Esophagus muscularis mucosa (tissue), 4 donors: ENCODE measurements around the gene MEG3. TPM values are rescaled to one million over a fixed set of nuclear protein-coding genes. Genes with fewer than 3 reads are reported as not detected.

ENCODE experiments used
- DNase-seq: peaks from one replicate; pipeline ENCODE4 v3.0.0-alpha.2; 2017; ENCODE audit errors: extremely low spot score
- H3K27ac ChIP-seq, 4 donors: fragments of 200-600 bp; sonication (generic); replicated peaks in 1 of 4; 1 replicate in 3 of 4; 2 replicates in 1 of 4; pipeline ENCODE4 v1.5.1; 2016 to 2019; ENCODE audit warnings: mild to moderate bottlenecking in 1 of 4
- H3K27me3 ChIP-seq, 4 donors: fragments of 200-600 bp; sonication (generic); one replicate each; pipeline versions ENCODE4 v1.5.1 to v1.6.0; 2016 to 2019
- H3K36me3 ChIP-seq, 4 donors: fragments of 200-600 bp; sonication (generic); one replicate each; pipeline ENCODE4 v1.5.1; 2016 to 2019
- H3K4me1 ChIP-seq, 4 donors: fragments of 200-600 bp; sonication (generic); one replicate each; pipeline ENCODE4 v1.5.1; 2016 to 2019
- H3K4me3 ChIP-seq, 4 donors: fragments of 200-600 bp; sonication (generic); 1 replicate in 2 of 4; 2 replicates in 2 of 4; pipeline ENCODE4 v1.5.1; 2016 to 2019; ENCODE audit warnings: mild to moderate bottlenecking in 4 of 4, moderate library complexity in 1 of 4
- H3K9me3 ChIP-seq, 4 donors: fragments of 200-600 bp; sonication (generic); 1 replicate in 3 of 4; 2 replicates in 1 of 4; pipeline ENCODE4 v1.5.1; 2016 to 2019
- CTCF ChIP-seq, 3 experiments: fragments of 200-600 bp in 2 of 3; fragments of 450-650 bp in 1 of 3; sonication (generic) in 2 of 3; IDR thresholded peaks; one replicate each; pipeline ENCODE4 v1.5.1; 2017 to 2019; ENCODE audit warnings: antibody characterized with exemption in 3 of 3, mild to moderate bottlenecking in 2 of 3, moderate library complexity in 1 of 3
- EP300 ChIP-seq: sonication (generic); formaldehyde crosslinking; IDR thresholded peaks from one replicate; pipeline ENCODE4 v1.6.1; 2017; ENCODE audit warnings: antibody characterized with exemption
- POLR2A ChIP-seq: fragments of 450-650 bp; IDR thresholded peaks from one replicate; pipeline ENCODE4 v1.6.1; 2017; ENCODE audit warnings: antibody characterized with exemption, moderate library complexity, mild to moderate bottlenecking, low read depth
- POLR2AphosphoS5 ChIP-seq, 2 donors: sonication (generic); formaldehyde crosslinking; IDR thresholded peaks; one replicate each; pipeline ENCODE4 v1.6.1; 2017; ENCODE audit warnings: antibody characterized with exemption in 2 of 2
- WGBS: methylation state at CpG from one replicate; pipeline ENCODE4 v1.1.5; 2018; 5-methylcytosine and 5-hydroxymethylcytosine counted together
- intact Hi-C: fragments of 100-400 bp; cut with DNase I; formaldehyde crosslinking; loops from one replicate; pipeline ENCODE4 v1.15.1; 2023
- total RNA-seq, 4 donors: library from RNA; depleted of rRNA; stranded (reverse); fragments of >200 nt; gene quantifications; one replicate each; pipeline versions ENCODE4 v1.1.0 to v1.2.1, GENCODE V29; 2016

Gene MEG3
- total RNA-seq, 4 donors from 2014 or later = 9.4 to 53.2 (median 22.1) TPM

GRCh38 chr14:100802179-100802578 lies 23.7 kb upstream of the MEG3 start:
- H3K36me3 ChIP-seq = no peaks in the 10 kb centered on the region
- H3K4me3 ChIP-seq = no peak overlapping the region
- H3K9me3 ChIP-seq = no peaks in the 10 kb centered on the region
- no peaks in the 10 kb centered on the region for H3K4me1 ChIP-seq
- no peak overlapping the region for H3K27ac ChIP-seq
- TF ChIP-seq CTCF (IDR thresholded peaks at IDR 0.05) (no peak), POLR2AphosphoS5 (IDR thresholded peaks at IDR 0.05) (no peak), POLR2A (no peak), EP300 (no peak)
- no peak for DNase-seq
- peaks cover 0 to 25% (median 0%) of the 10 kb centered on the region in 4 donors for H3K27me3 ChIP-seq
- 90% methylated on average over 7 of the region's 7 CpGs for WGBS
- intact Hi-C loops = no loop called here

GRCh38 chr14:100802766-100803165 lies 23.2 kb upstream of the MEG3 start:
- H3K36me3 ChIP-seq = no peaks in the 10 kb centered on the region
- H3K27ac ChIP-seq = no peak overlapping the region
- peaks cover 0 to 30% (median 0%) of the 10 kb centered on the region in 4 donors for H3K27me3 ChIP-seq
- intact Hi-C loops = no loop called here
- H3K4me3 ChIP-seq = no peak overlapping the region
- WGBS = 81% methylated on average over 5 of the region's 5 CpGs
- no peaks in the 10 kb centered on the region for H3K4me1 ChIP-seq
- peaks cover 0 to 4% (median 1%) of the 10 kb centered on the region in 4 donors for H3K9me3 ChIP-seq
- no peak for DNase-seq
- TF ChIP-seq EP300 = no peak
- TF ChIP-seq CTCF (IDR thresholded peaks at IDR 0.05) = no peak
- TF ChIP-seq POLR2A = no peak
- TF ChIP-seq POLR2AphosphoS5 (IDR thresholded peaks at IDR 0.05) = no peak

GRCh38 chr14:100803226-100803625 lies 22.7 kb upstream of the MEG3 start:
- WGBS = 80% methylated on average over 8 of the region's 8 CpGs
- intact Hi-C loops = no loop called here
- no peak overlapping the region for H3K4me3 ChIP-seq
- H3K27ac ChIP-seq = no peak overlapping the region
- no peak for TF ChIP-seq POLR2AphosphoS5 (IDR thresholded peaks at IDR 0.05)
- no peak for TF ChIP-seq CTCF (IDR thresholded peaks at IDR 0.05)
- TF ChIP-seq POLR2A = no peak
- TF ChIP-seq EP300 = no peak
- no peak for DNase-seq
- no peaks in the 10 kb centered on the region for H3K4me1 ChIP-seq
- H3K36me3 ChIP-seq = no peaks in the 10 kb centered on the region
- peaks cover 0 to 8% (median 6%) of the 10 kb centered on the region in 4 donors for H3K9me3 ChIP-seq
- peaks cover 0 to 31% (median 0%) of the 10 kb centered on the region in 4 donors for H3K27me3 ChIP-seq

GRCh38 chr14:100803676-100804075 lies 22.2 kb upstream of the MEG3 start:
- intact Hi-C loops = no loop called here
- DNase-seq = no peak
- Histone ChIP-seq H3K27me3 (peaks cover 0 to 35% (median 0%) of the 10 kb centered on the region in 4 donors), H3K4me1 (no peaks in the 10 kb centered on the region), H3K9me3 (peaks cover 0 to 13% (median 10%) of the 10 kb centered on the region in 4 donors), H3K4me3 (no peak overlapping the region), H3K36me3 (no peaks in the 10 kb centered on the region), H3K27ac (no peak overlapping the region)
- TF ChIP-seq POLR2AphosphoS5 (IDR thresholded peaks at IDR 0.05) (no peak), EP300 (no peak), POLR2A (no peak), CTCF (IDR thresholded peaks at IDR 0.05) (no peak)
- WGBS = 92% methylated on average over 14 of the region's 14 CpGs

GRCh38 chr14:100804138-100804537 lies 21.8 kb upstream of the MEG3 start:
- Histone ChIP-seq H3K4me3 (no peak overlapping the region), H3K9me3 (peaks cover 0 to 18% (median 12%) of the 10 kb centered on the region in 4 donors), H3K27me3 (peaks cover 0 to 40% (median 0%) of the 10 kb centered on the region in 4 donors), H3K27ac (no peak overlapping the region), H3K36me3 (no peaks in the 10 kb centered on the region), H3K4me1 (no peaks in the 10 kb centered on the region)
- TF ChIP-seq EP300 = no peak
- DNase-seq = no peak
- WGBS = 98% methylated on average over 7 of the region's 13 CpGs
- intact Hi-C loops = no loop called here
